Measurements from ENCODE around the gene GALNT18.

The GALNT18 gene

DNA sequence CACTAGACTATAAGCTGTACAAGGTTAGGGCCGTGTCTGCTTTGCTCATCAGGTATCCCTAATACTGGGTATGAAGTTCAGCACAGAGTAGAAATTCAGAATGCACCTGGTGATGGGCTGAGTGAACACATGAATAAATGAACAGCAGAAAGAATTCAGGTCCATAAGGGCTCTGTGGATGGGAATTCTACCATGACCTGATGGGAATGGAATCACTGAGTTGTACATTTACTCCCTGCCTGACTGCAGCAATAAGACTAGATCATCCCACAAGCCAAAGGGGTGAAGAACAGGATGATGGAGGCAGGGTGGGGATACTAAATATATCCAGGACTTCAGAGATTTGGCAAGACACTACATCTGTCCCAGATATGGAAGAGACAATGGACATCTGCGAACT, 182.2 kb downstream of the GALNT18 start:
- H3K36me3 Mint-ChIP-seq (ENCODE audit: low read depth), result peaks cover 68% of the 10 kb centered on the region
- intact Hi-C loops (cut with micrococcal nuclease), result no loop called here
- H3K4me1 Mint-ChIP-seq (ENCODE audit: low read depth), result peaks cover 39% of the 10 kb centered on the region
- no peaks in the 10 kb centered on the region for H3K9me3 Mint-ChIP-seq
- H3K27me3 Mint-ChIP-seq, result peaks cover 42% of the 10 kb centered on the region
- no peak overlapping the region for H3K4me3 Mint-ChIP-seq
- H3K27ac Mint-ChIP-seq, result no peak overlapping the region

GRCh38 chr11:11436715-11437313, 185.0 kb downstream of the GALNT18 start:
- intact Hi-C loops (cut with micrococcal nuclease), result no loop called here
- Mint-ChIP-seq H3K27me3 (peaks cover 42% of the 10 kb centered on the region), H3K27ac (peak overlapping the region; percentile 34), H3K9me3 (no peaks in the 10 kb centered on the region), H3K4me1 (ENCODE audit: low read depth) (peaks cover 35% of the 10 kb centered on the region), H3K4me3 (no peak overlapping the region), H3K36me3 (ENCODE audit: low read depth) (peaks cover 60% of the 10 kb centered on the region)

- Mint-ChIP-seq H3K9me3 (no peaks in the 10 kb centered on the region), H3K4me3 (no peak overlapping the region), H3K36me3 (ENCODE audit: low read depth) (peaks cover 69% of the 10 kb centered on the region), H3K4me1 (ENCODE audit: low read depth) (peaks cover 35% of the 10 kb centered on the region), H3K27me3 (peaks cover 53% of the 10 kb centered on the region), H3K27ac (peak overlapping the region; percentile 34)
- intact Hi-C loops (cut with micrococcal nuclease), result no loop called here
Observed at GRCh38 chr11:11435635-11436034, 186.2 kb downstream of the GALNT18 start.

DNA sequence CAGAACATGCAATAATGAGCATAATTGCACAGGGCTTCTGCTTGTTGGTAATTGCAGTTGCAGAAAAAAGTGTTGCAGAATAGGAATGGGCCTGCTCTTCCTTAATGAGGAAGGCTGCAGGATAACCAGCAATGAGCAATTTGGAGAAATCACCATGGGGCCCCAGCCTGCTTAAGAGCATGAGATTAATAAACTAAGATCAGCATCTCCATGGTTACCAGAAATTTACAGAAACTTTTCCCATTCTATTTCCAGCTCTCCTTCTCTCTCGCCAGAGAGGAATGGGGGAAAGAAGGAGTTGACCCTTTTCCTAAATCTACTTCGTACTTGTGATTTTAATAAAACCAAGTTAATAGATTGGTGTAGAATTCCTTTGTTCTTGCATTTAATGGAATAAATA, 187.8 kb downstream of the GALNT18 start:
- H3K36me3 Mint-ChIP-seq (ENCODE audit: low read depth), result peaks cover 72% of the 10 kb centered on the region
- no peak overlapping the region for H3K4me3 Mint-ChIP-seq
- H3K4me1 Mint-ChIP-seq (ENCODE audit: low read depth), result peaks cover 40% of the 10 kb centered on the region
- intact Hi-C loops (cut with micrococcal nuclease), result no loop called here
- no peaks in the 10 kb centered on the region for H3K9me3 Mint-ChIP-seq
- H3K27ac Mint-ChIP-seq, result no peak overlapping the region
- peaks cover 55% of the 10 kb centered on the region for H3K27me3 Mint-ChIP-seq

GRCh38 chr11:11432621-11433319, 189.0 kb downstream of the GALNT18 start:
- Mint-ChIP-seq H3K27ac (no peak overlapping the region), H3K36me3 (ENCODE audit: low read depth) (peaks cover 72% of the 10 kb centered on the region), H3K27me3 (peaks cover 58% of the 10 kb centered on the region), H3K9me3 (no peaks in the 10 kb centered on the region), H3K4me3 (no peak overlapping the region), H3K4me1 (ENCODE audit: low read depth) (peaks cover 50% of the 10 kb centered on the region)
- intact Hi-C loops (cut with micrococcal nuclease), result no loop called here

DNA sequence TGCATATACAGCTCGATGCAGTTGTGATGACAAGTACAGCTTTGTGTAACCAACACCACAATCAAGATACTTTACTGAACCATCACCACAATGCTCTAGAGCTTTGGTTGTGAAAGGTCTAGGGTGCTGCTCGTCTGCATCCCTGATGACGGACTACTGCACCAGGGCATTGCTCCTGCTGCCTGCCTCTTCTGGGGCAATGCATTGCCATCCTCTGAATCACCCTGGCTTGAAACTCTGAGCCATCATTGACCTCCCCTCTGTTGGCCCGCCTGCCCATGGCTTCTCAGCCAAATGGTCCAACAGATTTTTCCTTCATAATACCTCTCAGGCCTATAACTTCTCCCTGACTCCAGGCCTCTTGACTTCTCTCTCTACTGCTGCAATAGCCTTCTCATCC, 191.4 kb downstream of the GALNT18 start:
- intact Hi-C loops (cut with micrococcal nuclease), result no loop called here
- Mint-ChIP-seq H3K27me3 (peaks cover 57% of the 10 kb centered on the region), H3K4me1 (ENCODE audit: low read depth) (peaks cover 53% of the 10 kb centered on the region), H3K4me3 (no peak overlapping the region), H3K9me3 (no peaks in the 10 kb centered on the region), H3K27ac (no peak overlapping the region), H3K36me3 (ENCODE audit: low read depth) (peaks cover 88% of the 10 kb centered on the region)

- no peak overlapping the region for H3K4me3 Mint-ChIP-seq
- H3K27ac Mint-ChIP-seq, result peak overlapping the region; percentile 11
- H3K4me1 Mint-ChIP-seq (ENCODE audit: low read depth), result peaks cover 62% of the 10 kb centered on the region
- H3K27me3 Mint-ChIP-seq, result peaks cover 56% of the 10 kb centered on the region
- intact Hi-C loops (cut with micrococcal nuclease), result no loop called here
- peaks cover 90% of the 10 kb centered on the region for H3K36me3 Mint-ChIP-seq (ENCODE audit: low read depth)
- H3K9me3 Mint-ChIP-seq, result no peaks in the 10 kb centered on the region
Observed at GRCh38 chr11:11428714-11429113, 193.1 kb downstream of the GALNT18 start.

DNA sequence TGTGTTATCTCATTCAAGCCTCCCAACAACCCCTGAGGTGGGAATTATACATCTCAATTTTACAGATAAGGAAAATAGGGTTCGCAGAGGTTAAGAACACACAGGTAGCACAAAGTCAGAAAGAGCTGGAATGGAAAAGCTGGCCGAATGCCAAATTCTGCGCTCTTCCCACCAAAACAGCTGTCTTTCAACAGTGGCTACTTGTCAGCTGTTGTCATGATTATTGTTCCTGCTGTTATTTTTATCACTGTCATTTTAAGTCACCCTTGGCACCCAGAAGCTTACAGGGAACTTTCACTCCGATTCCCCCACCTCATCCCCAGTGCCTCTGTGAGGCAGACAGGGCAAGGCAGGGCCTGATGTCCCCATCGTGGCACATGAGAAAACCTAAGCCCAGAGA, 194.3 kb downstream of the GALNT18 start:
- Mint-ChIP-seq H3K36me3 (ENCODE audit: low read depth) (peaks cover 98% of the 10 kb centered on the region), H3K4me1 (ENCODE audit: low read depth) (peaks cover 68% of the 10 kb centered on the region), H3K4me3 (no peak overlapping the region), H3K9me3 (no peaks in the 10 kb centered on the region), H3K27me3 (peaks cover 55% of the 10 kb centered on the region), H3K27ac (peak overlapping the region; percentile 11)
- intact Hi-C loops (cut with micrococcal nuclease), result no loop called here

- Mint-ChIP-seq H3K4me1 (ENCODE audit: low read depth) (peaks cover 72% of the 10 kb centered on the region), H3K4me3 (no peak overlapping the region), H3K36me3 (ENCODE audit: low read depth) (peaks cover 98% of the 10 kb centered on the region), H3K9me3 (no peaks in the 10 kb centered on the region), H3K27ac (peak overlapping the region; percentile 63), H3K27me3 (peaks cover 54% of the 10 kb centered on the region)
- intact Hi-C loops (cut with micrococcal nuclease), result no loop called here
Observed at GRCh38 chr11:11427140-11427539, 194.7 kb downstream of the GALNT18 start.

DNA sequence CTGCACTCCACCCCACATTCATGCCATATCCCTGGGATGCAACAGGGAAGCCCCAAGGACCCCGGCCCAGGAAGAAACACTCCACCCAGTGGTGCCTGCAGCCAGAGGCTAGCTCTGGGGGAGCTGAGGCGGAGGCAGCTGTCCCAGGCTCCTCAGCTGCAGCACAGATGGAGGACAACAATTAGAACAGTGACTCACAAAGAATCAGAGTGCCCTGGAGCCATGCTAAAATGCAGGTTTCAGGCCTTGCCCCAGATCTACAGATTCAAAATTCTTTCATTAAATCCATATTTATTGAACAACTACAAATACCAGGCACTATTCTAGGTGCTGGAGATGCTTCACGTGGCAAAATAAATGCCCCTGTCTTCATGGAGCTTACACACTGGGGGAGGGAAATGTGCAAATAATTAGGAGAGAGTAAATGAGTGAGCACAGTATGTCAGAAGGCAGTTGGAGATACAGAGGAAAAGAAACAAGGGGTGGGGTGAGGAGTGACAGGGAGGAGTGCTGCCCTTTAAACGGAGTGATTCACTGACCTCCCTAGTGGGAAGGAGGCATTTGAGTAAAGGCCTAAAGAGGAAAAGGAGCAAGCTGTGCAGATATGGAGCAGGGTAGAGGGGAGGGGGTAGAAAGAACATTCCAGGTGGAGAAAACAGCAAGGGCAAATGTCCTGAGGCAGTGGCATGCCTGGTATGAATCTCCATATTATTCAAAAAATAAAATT, 195.4 kb downstream of the GALNT18 start:
- H3K27me3 Mint-ChIP-seq, result peaks cover 52% of the 10 kb centered on the region
- peaks cover 77% of the 10 kb centered on the region for H3K4me1 Mint-ChIP-seq (ENCODE audit: low read depth)
- H3K9me3 Mint-ChIP-seq, result no peaks in the 10 kb centered on the region
- intact Hi-C loops (cut with micrococcal nuclease), result no loop called here
- H3K4me3 Mint-ChIP-seq, result no peak overlapping the region
- H3K27ac Mint-ChIP-seq, result peak overlapping the region; percentile 63
- H3K36me3 Mint-ChIP-seq (ENCODE audit: low read depth), result peaks cover 95% of the 10 kb centered on the region

DNA sequence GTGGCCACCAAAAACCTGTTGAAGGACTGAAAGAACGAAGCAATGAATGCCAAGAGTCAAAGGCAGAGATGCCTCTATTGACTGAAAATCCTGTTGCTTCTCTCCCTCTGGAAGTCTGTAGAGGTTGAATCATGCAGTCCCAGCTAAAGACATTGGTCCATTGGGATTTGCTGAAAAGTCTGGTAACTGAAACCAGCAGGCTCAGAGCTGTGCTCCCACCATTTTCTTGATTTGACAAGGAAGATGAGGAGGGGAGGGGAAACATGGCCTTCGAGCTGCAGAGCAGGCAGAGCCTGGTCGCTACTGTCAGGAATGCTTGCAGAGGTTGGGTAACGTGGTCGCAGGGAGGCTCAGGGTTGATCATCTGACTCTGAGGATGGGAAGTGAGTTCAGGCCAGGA, 196.0 kb downstream of the GALNT18 start:
- intact Hi-C loops (cut with micrococcal nuclease), result no loop called here
- Mint-ChIP-seq H3K4me3 (no peak overlapping the region), H3K9me3 (no peaks in the 10 kb centered on the region), H3K36me3 (ENCODE audit: low read depth) (peaks cover 95% of the 10 kb centered on the region), H3K4me1 (ENCODE audit: low read depth) (peaks cover 83% of the 10 kb centered on the region), H3K27me3 (peaks cover 53% of the 10 kb centered on the region), H3K27ac (peak overlapping the region; percentile 63)

- Mint-ChIP-seq H3K27me3 (peaks cover 60% of the 10 kb centered on the region), H3K9me3 (no peaks in the 10 kb centered on the region), H3K36me3 (ENCODE audit: low read depth) (peaks cover 93% of the 10 kb centered on the region), H3K27ac (peak overlapping the region; percentile 63), H3K4me3 (no peak overlapping the region), H3K4me1 (ENCODE audit: low read depth) (peaks cover 94% of the 10 kb centered on the region)
- intact Hi-C loops (cut with micrococcal nuclease), result no loop called here
Observed at GRCh38 chr11:11424688-11425087, 197.1 kb downstream of the GALNT18 start.

DNA sequence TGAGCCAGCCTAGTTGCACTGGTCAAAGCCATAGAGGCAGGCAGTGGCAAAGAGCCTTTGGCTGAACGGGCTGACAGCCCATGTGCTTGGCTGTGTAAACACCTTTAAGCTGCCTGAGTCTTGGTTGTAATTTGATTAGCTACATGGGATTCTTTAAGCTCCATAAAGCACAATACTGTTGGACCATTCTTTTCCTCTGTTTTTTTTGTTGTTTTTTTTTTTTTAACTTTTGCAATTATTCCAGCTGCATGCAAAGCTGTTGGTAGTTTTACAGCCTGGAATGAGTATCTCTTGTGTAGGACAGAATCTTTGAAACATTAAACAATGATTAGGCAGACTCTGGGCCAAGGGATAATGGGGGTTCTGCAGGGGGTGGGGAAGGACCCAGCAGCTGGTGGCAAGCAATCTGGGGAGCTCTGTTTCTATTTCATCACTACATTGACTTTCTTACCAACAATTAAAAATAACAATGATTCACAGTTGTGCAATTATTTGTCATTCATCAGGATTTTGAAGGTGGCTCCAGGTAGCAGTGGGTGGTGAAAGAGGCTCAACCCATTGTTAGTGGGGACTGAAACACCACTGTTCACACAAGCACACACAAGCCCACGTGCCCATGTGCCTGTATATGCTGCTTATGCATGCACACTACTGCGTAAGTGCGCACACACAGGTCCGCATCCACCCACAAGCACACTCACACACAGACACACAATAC, 199.2 kb downstream of the GALNT18 start:
- no peak overlapping the region for H3K27ac Mint-ChIP-seq
- H3K27me3 Mint-ChIP-seq, result peaks cover 50% of the 10 kb centered on the region
- H3K4me1 Mint-ChIP-seq (ENCODE audit: low read depth), result peaks cover 94% of the 10 kb centered on the region
- H3K9me3 Mint-ChIP-seq, result no peaks in the 10 kb centered on the region
- intact Hi-C loops (cut with micrococcal nuclease), result no loop called here
- peaks cover 83% of the 10 kb centered on the region for H3K36me3 Mint-ChIP-seq (ENCODE audit: low read depth)
- H3K4me3 Mint-ChIP-seq, result no peak overlapping the region

- Mint-ChIP-seq H3K27me3 (peaks cover 49% of the 10 kb centered on the region), H3K9me3 (no peaks in the 10 kb centered on the region), H3K36me3 (ENCODE audit: low read depth) (peaks cover 72% of the 10 kb centered on the region), H3K27ac (peak overlapping the region; percentile 35), H3K4me1 (ENCODE audit: low read depth) (peaks cover 94% of the 10 kb centered on the region), H3K4me3 (no peak overlapping the region)
- intact Hi-C loops (cut with micrococcal nuclease), result no loop called here
Observed at GRCh38 chr11:11421509-11421908, 200.3 kb downstream of the GALNT18 start.

Measured in dendritic cell treated with granulocyte-macrophage colony-stimulating factor and Interleukin-4, amounts not matched to agents 40 ng/mL and 50 ng/mL, for 4 days (primary cell).